Measurements from ENCODE around the gene DLG4. TPM values are rescaled to one million over a fixed set of nuclear protein-coding genes. Genes with fewer than 3 reads are reported as not detected.

The DLG4 gene
- total RNA-seq, 1 donor from 2014 or later = 29.3 TPM

DNA sequence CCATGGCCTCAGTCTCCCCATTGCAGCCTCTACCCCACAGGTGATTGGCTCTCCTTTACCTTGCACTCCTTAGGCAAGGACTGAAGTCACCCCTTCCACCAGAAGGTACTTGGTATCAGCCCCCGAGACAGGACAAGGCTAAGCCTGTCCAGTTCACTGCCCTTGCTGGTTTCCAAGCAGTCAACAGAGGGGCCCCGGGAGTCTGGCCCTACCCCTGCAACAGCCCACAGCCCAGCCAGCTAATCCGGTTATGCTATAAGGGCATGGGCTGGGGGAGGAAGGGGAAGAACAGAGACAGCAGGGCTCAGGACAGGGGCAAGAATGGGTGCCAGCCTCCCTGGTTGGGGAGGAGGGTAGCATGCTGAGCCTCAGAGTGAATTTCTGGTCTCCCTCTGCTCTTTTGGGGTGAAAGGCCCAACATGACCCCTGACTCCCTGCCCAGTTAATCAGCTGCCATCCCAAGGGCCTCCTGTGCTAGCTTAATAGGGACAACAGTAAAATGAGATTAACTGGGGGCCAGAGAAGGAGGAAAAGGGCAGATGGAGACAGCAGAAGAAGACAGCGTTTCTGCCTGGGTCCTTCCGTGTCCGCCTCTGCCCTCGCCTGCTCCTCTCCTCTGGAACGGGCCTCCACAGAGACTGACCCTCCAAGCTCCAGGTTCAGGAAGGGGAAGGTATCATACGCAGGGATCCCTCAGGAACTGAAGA is 10.7 kb downstream of the DLG4 start:
- intact Hi-C loops (cut with DNase I) = no loop called here
- Histone ChIP-seq H3K4me1 (peaks cover 11% of the 10 kb centered on the region), H3K36me3 (peaks cover 1% of the 10 kb centered on the region), H3K27ac (no peak overlapping the region), H3K4me3 (no peak overlapping the region), H3K27me3 (ENCODE audit: low read depth) (no peaks in the 10 kb centered on the region), H3K9me3 (no peaks in the 10 kb centered on the region)
- ATAC-seq = no peak
- TF ChIP-seq, protein P1, sequence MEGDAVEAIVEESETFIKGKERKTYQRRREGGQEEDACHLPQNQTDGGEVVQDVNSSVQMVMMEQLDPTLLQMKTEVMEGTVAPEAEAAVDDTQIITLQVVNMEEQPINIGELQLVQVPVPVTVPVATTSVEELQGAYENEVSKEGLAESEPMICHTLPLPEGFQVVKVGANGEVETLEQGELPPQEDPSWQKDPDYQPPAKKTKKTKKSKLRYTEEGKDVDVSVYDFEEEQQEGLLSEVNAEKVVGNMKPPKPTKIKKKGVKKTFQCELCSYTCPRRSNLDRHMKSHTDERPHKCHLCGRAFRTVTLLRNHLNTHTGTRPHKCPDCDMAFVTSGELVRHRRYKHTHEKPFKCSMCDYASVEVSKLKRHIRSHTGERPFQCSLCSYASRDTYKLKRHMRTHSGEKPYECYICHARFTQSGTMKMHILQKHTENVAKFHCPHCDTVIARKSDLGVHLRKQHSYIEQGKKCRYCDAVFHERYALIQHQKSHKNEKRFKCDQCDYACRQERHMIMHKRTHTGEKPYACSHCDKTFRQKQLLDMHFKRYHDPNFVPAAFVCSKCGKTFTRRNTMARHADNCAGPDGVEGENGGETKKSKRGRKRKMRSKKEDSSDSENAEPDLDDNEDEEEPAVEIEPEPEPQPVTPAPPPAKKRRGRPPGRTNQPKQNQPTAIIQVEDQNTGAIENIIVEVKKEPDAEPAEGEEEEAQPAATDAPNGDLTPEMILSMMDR (IDR thresholded peaks at IDR 0.05) = no peak
- no peak for DNase-seq

DNA sequence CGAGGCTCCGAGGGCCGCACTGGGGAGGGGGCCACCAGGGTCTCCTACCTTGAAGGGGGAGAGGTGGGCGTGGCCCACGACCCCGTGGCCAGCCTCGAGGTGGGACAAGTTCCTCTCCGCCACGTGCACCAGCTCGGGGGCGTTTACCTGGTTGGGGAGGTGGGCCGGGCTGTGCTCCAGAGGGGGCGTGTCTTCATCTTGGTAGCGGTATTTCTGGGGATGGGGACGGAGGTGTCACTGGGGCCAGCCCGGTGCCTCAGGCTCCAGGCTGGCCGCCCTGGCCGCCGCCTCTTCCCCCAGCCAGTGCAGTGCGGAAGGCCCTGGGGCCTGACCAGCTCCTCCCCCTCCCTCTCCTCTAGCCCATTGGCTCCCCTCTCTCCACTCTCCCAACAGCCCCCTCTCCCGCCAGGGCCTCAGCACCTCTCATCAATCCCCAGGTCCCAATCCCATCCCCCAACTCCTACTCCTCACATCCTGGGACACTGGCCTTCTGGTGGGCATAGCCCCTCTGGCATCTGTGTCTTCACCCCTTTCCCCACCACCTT is 11.5 kb downstream of the DLG4 start:
- DNase-seq (no peak), ATAC-seq (no peak)
- Histone ChIP-seq H3K27me3 (ENCODE audit: low read depth) (no peaks in the 10 kb centered on the region), H3K4me1 (peaks cover 4% of the 10 kb centered on the region), H3K36me3 (peaks cover 9% of the 10 kb centered on the region), H3K4me3 (no peak overlapping the region), H3K9me3 (no peaks in the 10 kb centered on the region), H3K27ac (no peak overlapping the region)
- TF ChIP-seq, protein P1 (IDR thresholded peaks at IDR 0.05) = no peak
- intact Hi-C loops (cut with DNase I) = no loop called here

GRCh38 chr17:7207120-7208001 is 12.3 kb downstream of the DLG4 start:
- no peak overlapping the region for H3K4me3 ChIP-seq
- no peaks in the 10 kb centered on the region for H3K9me3 ChIP-seq
- no peak for ATAC-seq
- peaks cover 4% of the 10 kb centered on the region for H3K4me1 ChIP-seq
- DNase-seq = no peak
- peaks cover 17% of the 10 kb centered on the region for H3K36me3 ChIP-seq
- TF ChIP-seq, protein P1 (IDR thresholded peaks at IDR 0.05) = no peak
- no peak overlapping the region for H3K27ac ChIP-seq
- intact Hi-C loops (cut with DNase I) = no loop called here
- no peaks in the 10 kb centered on the region for H3K27me3 ChIP-seq (ENCODE audit: low read depth)

DNA sequence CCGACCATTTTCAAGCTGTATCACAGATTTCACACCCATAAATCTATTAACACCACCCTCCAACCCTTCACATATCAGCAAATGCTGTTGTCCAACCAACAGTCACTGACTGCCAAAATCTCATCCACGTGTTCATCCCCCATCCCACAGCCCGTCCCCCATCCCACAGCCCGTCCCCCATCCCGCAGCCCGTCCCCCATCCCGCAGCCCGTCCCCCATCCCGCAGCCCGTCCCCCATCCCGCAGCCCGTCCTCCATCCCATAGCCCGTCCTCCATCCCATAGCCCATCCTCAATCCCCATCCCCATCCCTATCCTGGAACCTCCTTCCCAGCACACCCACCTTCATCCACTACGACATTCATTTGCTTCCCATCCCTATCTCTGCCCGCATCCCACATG is 14.1 kb downstream of the DLG4 start:
- peak overlapping the region; percentile 54 for H3K4me3 ChIP-seq

GRCh38 chr17:7204828-7205461 is 14.7 kb downstream of the DLG4 start:
- Histone ChIP-seq H3K9me3 (no peaks in the 10 kb centered on the region), H3K4me1 (peaks cover 4% of the 10 kb centered on the region), H3K27ac (peak overlapping the region; percentile 31), H3K4me3 (peak overlapping the region; percentile 54), H3K27me3 (ENCODE audit: low read depth) (no peaks in the 10 kb centered on the region), H3K36me3 (peaks cover 37% of the 10 kb centered on the region)
- intact Hi-C loops (cut with DNase I) = no loop called here
- TF ChIP-seq, protein P1 (IDR thresholded peaks at IDR 0.05) = no peak
- ATAC-seq (peak; percentile 91 to 92), DNase-seq (peak; percentile 91)

More for the DNA sequence above, 14.1 kb downstream of the DLG4 start:
- Histone ChIP-seq H3K27ac (peak overlapping the region; percentile 31), H3K36me3 (peaks cover 32% of the 10 kb centered on the region), H3K9me3 (no peaks in the 10 kb centered on the region), H3K4me1 (peaks cover 4% of the 10 kb centered on the region), H3K27me3 (ENCODE audit: low read depth) (no peaks in the 10 kb centered on the region)
- no peak for ATAC-seq
- no peak for DNase-seq
- TF ChIP-seq, protein P1 (IDR thresholded peaks at IDR 0.05) = no peak
- intact Hi-C loops (cut with DNase I) = no loop called here

All from lower lobe of right lung (tissue), 2 donors.